Measurements from ENCODE around the gene RPS6KA2.

The RPS6KA2 gene

GRCh38 chr6:166460473-166461437, 166.3 kb downstream of the RPS6KA2 start:
- Mint-ChIP-seq H3K27ac (no peak overlapping the region), H3K9me3 (no peaks in the 10 kb centered on the region), H3K36me3 (ENCODE audit: low read depth) (peaks cover 1% of the 10 kb centered on the region), H3K27me3 (no peaks in the 10 kb centered on the region), H3K4me3 (no peak overlapping the region), H3K4me1 (ENCODE audit: low read depth) (peaks cover 8% of the 10 kb centered on the region)
- no peak for DNase-seq

DNA sequence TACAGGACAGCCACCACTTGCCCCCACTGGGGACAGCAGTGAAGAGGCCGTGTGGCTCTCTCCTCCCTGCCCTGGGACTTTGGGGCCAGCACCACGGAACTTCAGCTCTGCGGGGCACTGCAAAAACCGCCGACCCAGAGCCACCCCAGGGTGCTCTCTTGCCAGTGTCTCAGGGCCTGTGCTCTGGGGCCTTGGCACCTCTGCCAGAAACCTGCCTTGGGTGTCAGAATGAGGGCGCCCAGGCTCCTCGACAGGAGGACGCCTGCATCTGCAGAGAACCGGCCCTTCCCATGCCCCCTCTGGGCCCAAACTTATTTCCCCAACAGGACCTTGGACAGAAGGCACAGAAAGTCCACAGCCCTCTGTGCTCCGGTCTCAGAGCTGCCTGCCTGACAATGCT, 167.1 kb downstream of the RPS6KA2 start:
- Mint-ChIP-seq H3K4me3 (no peak overlapping the region), H3K9me3 (no peaks in the 10 kb centered on the region), H3K4me1 (ENCODE audit: low read depth) (peaks cover 8% of the 10 kb centered on the region), H3K27ac (no peak overlapping the region), H3K27me3 (no peaks in the 10 kb centered on the region), H3K36me3 (ENCODE audit: low read depth) (peaks cover 1% of the 10 kb centered on the region)
- no peak for DNase-seq

DNA sequence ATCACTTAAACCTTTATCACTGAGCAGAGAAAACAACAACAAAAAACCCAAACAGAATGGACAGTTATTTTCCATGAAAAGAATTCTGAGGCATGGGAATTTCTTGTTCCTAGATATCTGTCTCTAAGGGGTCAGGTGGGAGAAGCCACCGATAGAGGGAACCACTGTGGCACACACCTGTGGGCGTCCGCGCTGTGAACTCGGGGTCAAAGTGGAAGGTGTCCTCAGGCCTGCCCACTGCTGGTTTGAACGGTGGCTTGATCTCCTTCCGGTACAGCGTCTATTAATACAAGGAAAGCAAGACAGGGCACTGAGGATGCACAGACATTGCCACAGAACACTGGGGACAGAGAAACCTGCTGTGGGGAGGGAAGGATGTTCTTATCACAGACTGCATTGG, 167.8 kb downstream of the RPS6KA2 start:
- Mint-ChIP-seq H3K27ac (no peak overlapping the region), H3K27me3 (no peaks in the 10 kb centered on the region), H3K4me1 (ENCODE audit: low read depth) (peaks cover 8% of the 10 kb centered on the region), H3K36me3 (ENCODE audit: low read depth) (peaks cover 1% of the 10 kb centered on the region), H3K9me3 (no peaks in the 10 kb centered on the region), H3K4me3 (no peak overlapping the region)
- DNase-seq, result no peak

DNA sequence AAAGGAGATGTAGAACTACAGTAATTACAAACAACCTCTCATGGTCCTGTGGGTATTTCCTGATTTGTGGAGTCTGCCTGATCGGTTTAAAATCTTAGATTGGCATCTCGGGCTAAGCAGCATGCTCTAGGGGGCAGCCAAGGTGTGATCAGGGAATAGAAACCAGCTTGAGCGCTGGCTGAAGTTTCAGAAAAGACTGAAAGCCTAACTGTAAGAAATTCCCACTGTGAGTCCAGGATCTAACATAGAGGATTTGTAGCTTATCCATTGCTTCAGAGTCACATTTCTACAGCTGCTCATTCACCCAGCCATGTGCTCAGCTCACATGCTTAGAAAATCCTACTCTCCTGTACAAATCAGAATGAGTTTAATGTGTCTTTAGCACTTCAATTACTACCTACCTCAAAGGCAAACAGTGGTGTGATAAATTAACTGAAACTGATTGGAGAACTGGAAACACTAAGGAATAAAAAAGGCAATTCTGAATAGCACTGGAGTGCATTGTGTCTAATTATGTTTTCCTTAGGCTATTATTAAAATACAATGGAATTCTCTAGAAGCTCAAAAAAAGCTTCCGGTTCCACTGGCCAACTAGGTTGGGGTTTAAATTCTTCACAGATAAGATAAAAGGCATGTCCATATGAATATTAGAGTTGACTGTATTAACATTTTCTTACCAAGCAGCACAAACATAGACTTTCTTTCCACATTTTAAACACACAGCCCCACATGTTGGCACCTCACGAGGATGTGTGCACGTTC, 170.5 kb downstream of the RPS6KA2 start:
- peaks cover 1% of the 10 kb centered on the region for H3K36me3 Mint-ChIP-seq (ENCODE audit: low read depth)
- DNase-seq, result no peak
- H3K27me3 Mint-ChIP-seq, result no peaks in the 10 kb centered on the region
- no peak overlapping the region for H3K27ac Mint-ChIP-seq
- H3K9me3 Mint-ChIP-seq, result no peaks in the 10 kb centered on the region
- H3K4me1 Mint-ChIP-seq (ENCODE audit: low read depth), result peaks cover 8% of the 10 kb centered on the region
- H3K4me3 Mint-ChIP-seq, result no peak overlapping the region

- no peaks in the 10 kb centered on the region for H3K9me3 Mint-ChIP-seq
- no peak overlapping the region for H3K27ac Mint-ChIP-seq
- H3K4me1 Mint-ChIP-seq (ENCODE audit: low read depth), result peaks cover 8% of the 10 kb centered on the region
- no peak overlapping the region for H3K4me3 Mint-ChIP-seq
- DNase-seq, result no peak
- no peaks in the 10 kb centered on the region for H3K27me3 Mint-ChIP-seq
- H3K36me3 Mint-ChIP-seq (ENCODE audit: low read depth), result peaks cover 1% of the 10 kb centered on the region
These were observed 172.1 kb downstream of the RPS6KA2 start for GRCh38 chr6:166454692-166455515.

- no peak overlapping the region for H3K27ac Mint-ChIP-seq
- peaks cover 8% of the 10 kb centered on the region for H3K4me1 Mint-ChIP-seq (ENCODE audit: low read depth)
- no peak for DNase-seq
- H3K9me3 Mint-ChIP-seq, result no peaks in the 10 kb centered on the region
- no peak overlapping the region for H3K4me3 Mint-ChIP-seq
- no peaks in the 10 kb centered on the region for H3K27me3 Mint-ChIP-seq
- H3K36me3 Mint-ChIP-seq (ENCODE audit: low read depth), result peaks cover 1% of the 10 kb centered on the region
These were observed 173.4 kb downstream of the RPS6KA2 start for GRCh38 chr6:166453651-166454050.

GRCh38 chr6:166450167-166450873, 176.7 kb downstream of the RPS6KA2 start:
- DNase-seq, result no peak

GRCh38 chr6:166449641-166450040, 177.4 kb downstream of the RPS6KA2 start:
- H3K4me1 Mint-ChIP-seq (ENCODE audit: low read depth), result no peaks in the 10 kb centered on the region
- no peaks in the 10 kb centered on the region for H3K9me3 Mint-ChIP-seq
- H3K27me3 Mint-ChIP-seq, result no peaks in the 10 kb centered on the region
- DNase-seq, result no peak
- H3K27ac Mint-ChIP-seq, result no peak overlapping the region
- H3K4me3 Mint-ChIP-seq, result no peak overlapping the region
- no peaks in the 10 kb centered on the region for H3K36me3 Mint-ChIP-seq (ENCODE audit: low read depth)

More at GRCh38 chr6:166450167-166450873, 176.7 kb downstream of the RPS6KA2 start:
- Mint-ChIP-seq H3K4me1 (ENCODE audit: low read depth) (no peaks in the 10 kb centered on the region), H3K27ac (no peak overlapping the region), H3K9me3 (no peaks in the 10 kb centered on the region), H3K27me3 (no peaks in the 10 kb centered on the region), H3K36me3 (ENCODE audit: low read depth) (no peaks in the 10 kb centered on the region), H3K4me3 (no peak overlapping the region)

DNA sequence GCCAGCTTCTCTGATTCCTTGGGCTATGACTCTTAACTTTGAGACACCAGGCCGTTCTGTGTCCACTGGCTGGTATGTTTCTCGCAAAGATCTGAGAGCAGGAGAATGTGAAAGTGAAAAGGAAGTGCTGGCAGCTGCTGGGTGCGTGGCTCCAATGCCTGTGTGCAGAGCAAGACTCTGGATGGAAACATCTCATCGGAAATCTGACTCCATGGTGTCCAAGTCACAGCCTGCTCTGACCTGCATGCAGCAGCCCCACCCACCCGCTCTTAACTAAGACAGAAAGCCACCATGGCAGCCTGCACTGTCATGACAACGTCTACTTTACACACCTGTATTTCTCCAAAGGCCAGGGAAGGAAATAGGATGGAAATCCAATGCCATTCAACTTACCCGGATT, 178.0 kb downstream of the RPS6KA2 start:
- no peaks in the 10 kb centered on the region for H3K36me3 Mint-ChIP-seq (ENCODE audit: low read depth)
- no peak overlapping the region for H3K4me3 Mint-ChIP-seq
- no peaks in the 10 kb centered on the region for H3K27me3 Mint-ChIP-seq
- no peak overlapping the region for H3K27ac Mint-ChIP-seq
- no peaks in the 10 kb centered on the region for H3K9me3 Mint-ChIP-seq
- no peak for DNase-seq
- no peaks in the 10 kb centered on the region for H3K4me1 Mint-ChIP-seq (ENCODE audit: low read depth)

- no peak for DNase-seq
- H3K4me1 Mint-ChIP-seq (ENCODE audit: low read depth), result no peaks in the 10 kb centered on the region
- no peaks in the 10 kb centered on the region for H3K9me3 Mint-ChIP-seq
- no peaks in the 10 kb centered on the region for H3K27me3 Mint-ChIP-seq
- no peak overlapping the region for H3K4me3 Mint-ChIP-seq
- no peak overlapping the region for H3K27ac Mint-ChIP-seq
- H3K36me3 Mint-ChIP-seq (ENCODE audit: low read depth), result no peaks in the 10 kb centered on the region
These were observed 178.6 kb downstream of the RPS6KA2 start for GRCh38 chr6:166448432-166448831.

DNA sequence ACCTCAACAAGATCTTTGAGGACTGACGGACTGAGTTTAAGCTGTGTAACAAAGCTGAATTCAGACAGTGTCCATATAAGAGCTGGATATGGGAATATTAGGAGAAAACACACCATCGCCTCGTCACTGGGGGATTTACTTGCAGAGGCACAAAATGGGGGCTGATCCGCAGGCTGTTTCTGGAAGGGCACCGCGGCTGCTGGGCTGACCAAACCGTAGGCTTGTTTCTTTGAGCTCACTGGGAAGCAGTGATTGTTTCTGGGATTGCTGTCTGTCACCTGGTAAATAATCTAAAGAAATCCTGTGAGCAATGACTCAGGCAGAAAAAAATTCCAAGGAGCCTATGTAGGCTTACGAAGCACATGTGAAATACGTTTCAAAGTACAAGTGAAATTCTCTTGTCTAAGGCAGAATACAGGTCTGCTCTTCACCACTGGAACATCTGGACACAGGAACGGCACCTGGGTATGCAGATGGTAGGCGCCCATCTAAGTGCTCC, 180.4 kb downstream of the RPS6KA2 start:
- Mint-ChIP-seq H3K27ac (no peak overlapping the region), H3K27me3 (peaks cover 4% of the 10 kb centered on the region), H3K9me3 (no peaks in the 10 kb centered on the region), H3K4me1 (ENCODE audit: low read depth) (no peaks in the 10 kb centered on the region), H3K36me3 (ENCODE audit: low read depth) (no peaks in the 10 kb centered on the region), H3K4me3 (no peak overlapping the region)
- DNase-seq, result no peak

DNA sequence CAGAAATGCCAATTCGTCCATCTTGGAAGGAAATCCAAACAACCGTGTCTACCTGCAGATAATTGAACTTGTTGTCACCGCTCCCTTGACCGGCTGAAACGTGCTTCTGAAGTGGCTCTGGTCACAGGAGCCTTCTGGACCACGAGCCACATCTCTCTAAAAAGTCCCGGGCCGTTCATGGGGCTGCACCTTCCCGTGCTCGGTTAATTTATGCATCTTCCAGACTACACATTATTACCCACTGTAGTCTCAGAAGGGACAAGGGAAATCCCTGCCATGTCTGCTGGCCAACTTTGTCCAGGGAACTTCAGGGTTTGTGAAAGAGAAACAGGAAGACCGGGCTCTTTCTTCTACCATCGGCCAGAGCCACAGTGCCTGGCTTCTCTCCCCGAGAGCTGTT, 180.9 kb downstream of the RPS6KA2 start:
- no peaks in the 10 kb centered on the region for H3K4me1 Mint-ChIP-seq (ENCODE audit: low read depth)
- no peaks in the 10 kb centered on the region for H3K9me3 Mint-ChIP-seq
- H3K4me3 Mint-ChIP-seq, result no peak overlapping the region
- no peaks in the 10 kb centered on the region for H3K36me3 Mint-ChIP-seq (ENCODE audit: low read depth)
- H3K27ac Mint-ChIP-seq, result no peak overlapping the region
- H3K27me3 Mint-ChIP-seq, result peaks cover 4% of the 10 kb centered on the region
- no peak for DNase-seq

DNA sequence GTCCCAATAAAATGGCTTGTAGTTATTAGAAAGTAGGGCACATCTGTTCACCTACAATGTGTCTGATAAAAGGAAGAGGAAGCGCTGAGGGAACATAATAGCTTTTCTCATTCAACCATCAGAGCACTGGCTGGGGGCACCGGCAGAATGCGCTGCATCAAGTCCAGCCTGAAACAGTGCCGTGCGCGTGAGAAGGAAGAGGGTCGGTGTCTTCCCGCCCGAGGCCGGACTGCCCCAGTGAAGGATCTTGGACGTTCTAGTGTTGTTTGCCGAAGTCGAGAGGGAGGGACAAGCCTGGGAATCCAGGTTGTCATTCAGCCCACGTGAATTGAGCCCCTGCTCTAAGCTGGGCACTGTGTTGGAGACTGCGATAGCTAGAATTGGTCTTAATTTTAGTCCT, 182.6 kb downstream of the RPS6KA2 start:
- no peaks in the 10 kb centered on the region for H3K36me3 Mint-ChIP-seq (ENCODE audit: low read depth)
- H3K4me3 Mint-ChIP-seq, result no peak overlapping the region
- no peaks in the 10 kb centered on the region for H3K9me3 Mint-ChIP-seq
- DNase-seq, result no peak
- H3K27ac Mint-ChIP-seq, result no peak overlapping the region
- H3K27me3 Mint-ChIP-seq, result peaks cover 8% of the 10 kb centered on the region
- H3K4me1 Mint-ChIP-seq (ENCODE audit: low read depth), result peaks cover 8% of the 10 kb centered on the region

DNA sequence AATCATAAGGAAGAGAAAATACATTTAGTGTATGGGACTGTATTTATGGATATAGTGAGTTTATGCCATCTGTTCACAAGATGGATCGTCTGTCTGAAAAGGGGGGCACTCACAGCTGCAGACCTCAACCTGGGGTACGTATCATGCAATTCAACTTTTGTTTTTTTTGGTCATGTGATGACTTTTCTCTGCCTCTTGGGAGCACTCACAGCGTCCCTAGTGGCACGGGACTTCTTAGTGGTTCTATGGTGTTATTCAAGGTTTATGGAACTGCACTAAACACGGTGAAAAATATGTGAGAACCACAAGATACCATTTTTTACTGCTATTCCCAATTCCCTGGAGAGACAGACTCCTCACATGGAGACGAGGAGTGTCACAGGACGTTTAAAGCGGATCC, 183.9 kb downstream of the RPS6KA2 start:
- Mint-ChIP-seq H3K27me3 (peaks cover 8% of the 10 kb centered on the region), H3K36me3 (ENCODE audit: low read depth) (no peaks in the 10 kb centered on the region), H3K9me3 (no peaks in the 10 kb centered on the region), H3K4me1 (ENCODE audit: low read depth) (peaks cover 10% of the 10 kb centered on the region), H3K4me3 (no peak overlapping the region), H3K27ac (no peak overlapping the region)
- DNase-seq, result no peak

All from activated T-cell treated with anti-CD3 and anti-CD28 coated beads, Interleukin-2, amount 50 U/mL, for 24 hours (primary cell).